Neural cell (in vitro differentiated cells): ENCODE data around the gene MS4A15. TPM values are rescaled to one million over a fixed set of nuclear protein-coding genes. Genes with fewer than 3 reads are reported as not detected.

ENCODE experiments used
- H2AFZ ChIP-seq: fragments of 200-600, 300-800 bp; sonication (generic), shearing (Covaris generic); 2 replicates; pipeline ENCODE4 v1.6.0; 2014; ENCODE audit warnings: low read depth, mild to moderate bottlenecking, antibody characterized with exemption, low read length, moderate library complexity
- H3F3A ChIP-seq: fragments of 200-600 bp; shearing (Covaris generic); 2 replicates; pipeline ENCODE4 v1.6.1; 2016; ENCODE audit warnings: mild to moderate bottlenecking, moderate library complexity, mixed read lengths, antibody characterized with exemption, low read length; ENCODE audit not compliant: insufficient read depth, poor library complexity, severe bottlenecking
- H3K27ac ChIP-seq: fragments of 200-600, 300-800 bp; sonication (generic), shearing (Covaris generic); 2 replicates; pipeline ENCODE4 v1.5.1; 2014; ENCODE audit warnings: mild to moderate bottlenecking, low read length, moderate library complexity
- H3K27me3 ChIP-seq: fragments of 300-800, 200-600 bp; sonication (generic), shearing (Covaris generic); 2 replicates; pipeline ENCODE4 v1.6.0; 2014; ENCODE audit warnings: mild to moderate bottlenecking, low read depth, low read length, moderate library complexity; ENCODE audit not compliant: insufficient read depth
- H3K36me3 ChIP-seq: fragments of 300-800, 200-600 bp; sonication (generic), shearing (Covaris generic); 2 replicates; pipeline ENCODE4 v1.5.1; 2014; ENCODE audit warnings: mild to moderate bottlenecking, antibody characterized with exemption, low read length, moderate library complexity; ENCODE audit not compliant: insufficient read depth
- H3K4me2 ChIP-seq: fragments of 300-800, 200-600 bp; sonication (generic), shearing (Covaris generic); 2 replicates; pipeline ENCODE4 v1.6.0; 2014; ENCODE audit warnings: mild to moderate bottlenecking, low read length
- H3K4me3 ChIP-seq: fragments of 300-800, 200-600 bp; sonication (generic), shearing (Covaris generic); 2 replicates; pipeline ENCODE4 v1.5.1; 2014; ENCODE audit warnings: mild to moderate bottlenecking, low read length, moderate library complexity
- H3K79me2 ChIP-seq: fragments of 200-600 bp; shearing (Covaris generic); replicated peaks from 2 replicates; pipeline ENCODE4 v1.6.0; 2014; ENCODE audit warnings: mild to moderate bottlenecking, low read length, moderate library complexity; ENCODE audit not compliant: insufficient read depth
- H3K9ac ChIP-seq: fragments of 300-800, 200-600 bp; sonication (generic), shearing (Covaris generic); 2 replicates; pipeline ENCODE4 v1.6.1; 2016; ENCODE audit warnings: mild to moderate bottlenecking, low read length, mixed read lengths
- H3K9me2 ChIP-seq: fragments of 200-600 bp; shearing (Covaris generic); 2 replicates; pipeline ENCODE4 v1.6.1; 2016; ENCODE audit warnings: mild to moderate bottlenecking, low read length, mixed read lengths; ENCODE audit not compliant: insufficient read depth
- H3K9me3 ChIP-seq: fragments of 200-600, 300-800 bp; sonication (generic), shearing (Covaris generic); 2 replicates; pipeline ENCODE4 v1.6.1; 2016; ENCODE audit warnings: mild to moderate bottlenecking, mixed run types, low read length, moderate library complexity, mixed read lengths
- H4K20me1 ChIP-seq: fragments of 200-600 bp; shearing (Covaris generic); 2 replicates; pipeline ENCODE4 v1.6.1; 2016; ENCODE audit warnings: mild to moderate bottlenecking, mixed run types; ENCODE audit not compliant: insufficient read depth
- CTCF ChIP-seq: fragments of 450-650 bp; IDR thresholded peaks from 2 replicates; pipeline ENCODE4 v1.5.1; 2014; ENCODE audit warnings: antibody characterized with exemption, mild to moderate bottlenecking, moderate library complexity; ENCODE audit not compliant: poor library complexity, severe bottlenecking
- EP300 ChIP-seq: fragments of 450-650 bp; conservative IDR thresholded peaks from 2 replicates; pipeline ENCODE4 v1.6.1; 2014; ENCODE audit warnings: antibody characterized with exemption, mild to moderate bottlenecking, moderate library complexity; ENCODE audit not compliant: poor library complexity, severe bottlenecking
- EZH2 ChIP-seq: fragments of 200-600, 300-800 bp; shearing (Covaris generic), sonication (generic); IDR thresholded peaks from 2 replicates; pipeline ENCODE4 v1.6.1; 2014; ENCODE audit warnings: antibody characterized with exemption, low read length, borderline replicate concordance, mild to moderate bottlenecking; ENCODE audit not compliant: insufficient read depth, poor library complexity, severe bottlenecking
- MXI1 ChIP-seq: fragments of 450-650 bp; conservative IDR thresholded peaks from 2 replicates; pipeline ENCODE4 v1.6.1; 2014; ENCODE audit warnings: antibody characterized with exemption, mild to moderate bottlenecking; ENCODE audit not compliant: poor library complexity, severe bottlenecking
- POLR2AphosphoS5 ChIP-seq: IDR thresholded peaks from 2 replicates; pipeline ENCODE4 v1.6.1; 2012
- RAD21 ChIP-seq: fragments of 450-650 bp; conservative IDR thresholded peaks from 2 replicates; pipeline ENCODE4 v1.6.1; 2014; ENCODE audit warnings: antibody characterized with exemption, mild to moderate bottlenecking, moderate library complexity
- REST ChIP-seq: IDR thresholded peaks from 2 replicates; pipeline ENCODE4 v1.6.1; 2012; ENCODE audit warnings: borderline replicate concordance
- SMC3 ChIP-seq: fragments of 450-650 bp; conservative IDR thresholded peaks from 2 replicates; pipeline ENCODE4 v1.6.1; 2014; ENCODE audit warnings: antibody characterized with exemption, mild to moderate bottlenecking, moderate library complexity; ENCODE audit not compliant: poor library complexity
- TAF1 ChIP-seq: IDR thresholded peaks from 2 replicates; pipeline ENCODE4 v1.6.1; 2012; ENCODE audit warnings: low read depth
- polyA plus RNA-seq: library from polyadenylated mRNA; depleted of rRNA; stranded (reverse); fragments of >200 nt; gene quantifications from 2 replicates; pipeline ENCODE4 v1.2.3, GENCODE V29; 2014

The MS4A15 gene
- polyA plus RNA-seq, 1 donor from 2014 or later, result not detected

DNA sequence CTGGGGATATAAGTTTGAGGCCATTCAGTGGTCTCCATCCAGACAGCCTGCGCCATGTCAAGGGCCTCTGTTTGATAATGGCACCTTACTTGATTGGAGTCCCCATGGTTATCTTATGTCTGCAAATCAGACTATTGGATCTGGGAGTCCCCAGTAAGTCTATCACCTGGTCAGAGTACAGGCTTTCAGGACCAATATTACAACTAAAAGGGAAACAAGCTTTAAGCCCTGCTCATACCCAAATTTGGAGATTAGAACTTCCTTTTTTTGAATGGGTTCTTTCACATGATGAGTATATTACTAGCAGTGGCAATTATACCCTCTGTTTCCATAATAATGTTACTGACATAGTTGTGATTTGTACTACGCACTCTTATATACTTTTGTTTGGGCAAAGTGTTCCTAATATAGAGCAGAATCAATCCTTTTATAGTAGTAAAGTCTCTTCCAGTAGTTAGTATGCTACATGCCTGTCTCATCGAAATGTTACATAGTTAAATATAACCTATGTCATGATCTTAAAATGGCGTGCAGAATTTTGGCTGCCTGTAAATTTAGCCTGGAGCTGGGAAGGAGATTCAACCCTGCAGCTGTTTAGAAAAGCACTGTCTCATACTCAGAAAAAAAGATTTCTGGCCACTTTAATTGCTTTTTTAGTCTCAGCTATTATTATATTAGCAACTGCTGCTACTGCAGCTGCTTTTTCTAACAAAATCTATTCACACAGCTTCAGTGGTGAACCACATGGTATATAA lies 4.9 kb downstream of the MS4A15 start:
- Histone ChIP-seq H4K20me1 (no peaks in the 10 kb centered on the region), H3K27me3 (no peaks in the 10 kb centered on the region), H3K9me3 (no peaks in the 10 kb centered on the region), H2AFZ (no peak overlapping the region), H3K9me2 (no peaks in the 10 kb centered on the region), H3K79me2 (no peaks in the 10 kb centered on the region), H3K4me3 (no peak overlapping the region), H3K9ac (no peak overlapping the region), H3K36me3 (no peaks in the 10 kb centered on the region), H3K27ac (no peak overlapping the region), H3K4me2 (no peak overlapping the region), H3F3A (no peaks in the 10 kb centered on the region)
- TF ChIP-seq SMC3, result no peak
- TF ChIP-seq CTCF, result no peak
- TF ChIP-seq EP300, result no peak
- TF ChIP-seq POLR2AphosphoS5, result no peak
- no peak for TF ChIP-seq TAF1
- no peak for TF ChIP-seq REST
- TF ChIP-seq EZH2, result no peak
- TF ChIP-seq MXI1, result no peak
- TF ChIP-seq RAD21, result no peak

- Histone ChIP-seq H3K27me3 (no peaks in the 10 kb centered on the region), H3K79me2 (no peaks in the 10 kb centered on the region), H3K27ac (no peak overlapping the region), H3K9me2 (no peaks in the 10 kb centered on the region), H3K36me3 (no peaks in the 10 kb centered on the region), H3K4me3 (no peak overlapping the region), H2AFZ (no peak overlapping the region), H3K9ac (no peak overlapping the region), H4K20me1 (no peaks in the 10 kb centered on the region), H3F3A (no peaks in the 10 kb centered on the region), H3K9me3 (no peaks in the 10 kb centered on the region), H3K4me2 (no peak overlapping the region)
- TF ChIP-seq POLR2AphosphoS5 (no peak), TAF1 (no peak), SMC3 (peak; percentile 31)
Observed at GRCh38 chr11:60762851-60763691, 6.4 kb downstream of the MS4A15 start.
